ENCODE measurements around the gene CD164. TPM values are rescaled to one million over a fixed set of nuclear protein-coding genes. Genes with fewer than 3 reads are reported as not detected.

CD164 gene
- total and polyA plus RNA-seq, 4 donors: 131 to 300 (median 206) TPM

DNA sequence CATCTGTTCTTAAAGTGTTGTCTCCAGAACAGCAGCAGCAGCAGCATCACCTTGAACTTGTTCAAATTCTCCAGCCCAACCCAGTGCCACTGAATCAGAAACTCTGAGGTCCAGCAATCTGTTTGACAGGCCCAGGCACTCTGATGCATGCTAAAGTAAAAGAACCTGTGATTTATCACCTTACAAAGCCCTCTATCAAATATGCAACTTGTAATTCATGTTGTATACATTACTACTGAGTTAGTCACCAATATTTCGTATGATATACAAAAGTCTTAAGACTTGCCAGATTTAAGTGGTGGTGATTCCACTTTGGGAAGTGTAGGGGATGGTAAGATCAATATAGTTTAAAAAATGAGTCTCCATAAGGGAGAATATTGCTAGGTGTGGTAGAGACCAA is 6.0 kb upstream of the CD164 start:
- no peaks in the 10 kb centered on the region for H3K27me3 ChIP-seq (ENCODE audit: control insufficient read depth in 3 of 3, insufficient read depth in 3 of 3, low read length in 2 of 3)
- H3K4me3 ChIP-seq: no peak overlapping the region
- no peak for ATAC-seq (ENCODE audit: insufficient read depth, low FRiP score)
- TF ChIP-seq, protein P1, sequence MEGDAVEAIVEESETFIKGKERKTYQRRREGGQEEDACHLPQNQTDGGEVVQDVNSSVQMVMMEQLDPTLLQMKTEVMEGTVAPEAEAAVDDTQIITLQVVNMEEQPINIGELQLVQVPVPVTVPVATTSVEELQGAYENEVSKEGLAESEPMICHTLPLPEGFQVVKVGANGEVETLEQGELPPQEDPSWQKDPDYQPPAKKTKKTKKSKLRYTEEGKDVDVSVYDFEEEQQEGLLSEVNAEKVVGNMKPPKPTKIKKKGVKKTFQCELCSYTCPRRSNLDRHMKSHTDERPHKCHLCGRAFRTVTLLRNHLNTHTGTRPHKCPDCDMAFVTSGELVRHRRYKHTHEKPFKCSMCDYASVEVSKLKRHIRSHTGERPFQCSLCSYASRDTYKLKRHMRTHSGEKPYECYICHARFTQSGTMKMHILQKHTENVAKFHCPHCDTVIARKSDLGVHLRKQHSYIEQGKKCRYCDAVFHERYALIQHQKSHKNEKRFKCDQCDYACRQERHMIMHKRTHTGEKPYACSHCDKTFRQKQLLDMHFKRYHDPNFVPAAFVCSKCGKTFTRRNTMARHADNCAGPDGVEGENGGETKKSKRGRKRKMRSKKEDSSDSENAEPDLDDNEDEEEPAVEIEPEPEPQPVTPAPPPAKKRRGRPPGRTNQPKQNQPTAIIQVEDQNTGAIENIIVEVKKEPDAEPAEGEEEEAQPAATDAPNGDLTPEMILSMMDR (IDR thresholded peaks at IDR 0.05; ENCODE audit: control extremely low read depth, extremely low read depth): no peak
- H3K27ac ChIP-seq (ENCODE audit: low read depth in 1 of 2, low read length in 1 of 2): no peak overlapping the region
- DNase-seq: no peak
- H3K36me3 ChIP-seq (ENCODE audit: control insufficient read depth in 4 of 4, insufficient read depth in 4 of 4, low read length in 4 of 4): no peaks in the 10 kb centered on the region
- H3K9me3 ChIP-seq (ENCODE audit: control insufficient read depth in 4 of 4, insufficient read depth in 3 of 4, low read length in 3 of 4): no peaks in the 10 kb centered on the region
- WGBS, 2 donors: 90 to 93% methylated on average over 1 of the region's 1 CpG
- no peak overlapping the region for H3K9ac ChIP-seq (ENCODE audit: insufficient read depth in 1 of 2, low read length in 2 of 2)
- H3K4me1 ChIP-seq (ENCODE audit: control insufficient read depth in 5 of 5, insufficient read depth in 5 of 5, low read length in 5 of 5): peaks cover 0 to 14% (median 6%) of the 10 kb centered on the region in 5 donors

DNA sequence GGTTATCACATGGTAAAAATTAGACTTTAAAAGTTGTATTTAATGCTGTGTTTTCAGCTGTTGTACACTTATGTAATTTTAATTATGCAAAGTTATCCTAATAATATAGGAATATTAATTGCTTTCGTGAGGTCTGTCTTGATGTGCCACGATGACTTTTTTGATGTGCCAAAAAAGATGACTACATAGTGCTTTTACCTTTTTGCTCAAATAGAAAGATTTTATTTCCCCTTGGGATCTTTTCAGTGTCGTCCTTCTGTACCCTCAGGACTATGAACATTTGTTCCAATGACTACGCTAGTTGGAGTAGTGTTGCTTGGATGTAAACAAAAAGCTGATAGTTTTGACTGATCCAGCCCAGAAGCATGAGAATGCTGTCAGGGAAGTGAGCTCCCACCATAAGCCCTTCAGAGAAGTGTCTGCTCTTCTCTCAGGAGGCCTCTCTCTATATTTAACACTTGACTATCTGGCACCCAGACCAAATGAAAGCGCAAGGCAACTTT is 1.2 kb upstream of the CD164 start:
- H3K4me1 ChIP-seq (ENCODE audit: control insufficient read depth in 5 of 5, insufficient read depth in 5 of 5, low read length in 5 of 5): peaks cover 0 to 26% (median 9%) of the 10 kb centered on the region in 5 donors
- WGBS, 2 donors: 9 to 23% methylated on average over 5 of the region's 5 CpGs
- H3K27me3 ChIP-seq (ENCODE audit: control insufficient read depth in 3 of 3, insufficient read depth in 3 of 3, low read length in 2 of 3): no peaks in the 10 kb centered on the region
- peak overlapping the region; percentile 86 to 98 for H3K27ac ChIP-seq (ENCODE audit: low read depth in 1 of 2, low read length in 1 of 2)
- no peak overlapping the region for H3K4me3 ChIP-seq
- no peaks in the 10 kb centered on the region for H3K9me3 ChIP-seq (ENCODE audit: control insufficient read depth in 4 of 4, insufficient read depth in 3 of 4, low read length in 3 of 4)
- H3K36me3 ChIP-seq (ENCODE audit: control insufficient read depth in 4 of 4, insufficient read depth in 4 of 4, low read length in 4 of 4): peaks cover 0 to 6% (median 4%) of the 10 kb centered on the region in 4 donors
- peak in 1 of 3 donors; percentile 35 for DNase-seq
- TF ChIP-seq, protein P1 (IDR thresholded peaks at IDR 0.05; ENCODE audit: control extremely low read depth, extremely low read depth): no peak
- ATAC-seq (ENCODE audit: insufficient read depth, low FRiP score): no peak
- peak overlapping the region in 1 of 2 donors; percentile 99 for H3K9ac ChIP-seq (ENCODE audit: insufficient read depth in 1 of 2, low read length in 2 of 2)

DNA sequence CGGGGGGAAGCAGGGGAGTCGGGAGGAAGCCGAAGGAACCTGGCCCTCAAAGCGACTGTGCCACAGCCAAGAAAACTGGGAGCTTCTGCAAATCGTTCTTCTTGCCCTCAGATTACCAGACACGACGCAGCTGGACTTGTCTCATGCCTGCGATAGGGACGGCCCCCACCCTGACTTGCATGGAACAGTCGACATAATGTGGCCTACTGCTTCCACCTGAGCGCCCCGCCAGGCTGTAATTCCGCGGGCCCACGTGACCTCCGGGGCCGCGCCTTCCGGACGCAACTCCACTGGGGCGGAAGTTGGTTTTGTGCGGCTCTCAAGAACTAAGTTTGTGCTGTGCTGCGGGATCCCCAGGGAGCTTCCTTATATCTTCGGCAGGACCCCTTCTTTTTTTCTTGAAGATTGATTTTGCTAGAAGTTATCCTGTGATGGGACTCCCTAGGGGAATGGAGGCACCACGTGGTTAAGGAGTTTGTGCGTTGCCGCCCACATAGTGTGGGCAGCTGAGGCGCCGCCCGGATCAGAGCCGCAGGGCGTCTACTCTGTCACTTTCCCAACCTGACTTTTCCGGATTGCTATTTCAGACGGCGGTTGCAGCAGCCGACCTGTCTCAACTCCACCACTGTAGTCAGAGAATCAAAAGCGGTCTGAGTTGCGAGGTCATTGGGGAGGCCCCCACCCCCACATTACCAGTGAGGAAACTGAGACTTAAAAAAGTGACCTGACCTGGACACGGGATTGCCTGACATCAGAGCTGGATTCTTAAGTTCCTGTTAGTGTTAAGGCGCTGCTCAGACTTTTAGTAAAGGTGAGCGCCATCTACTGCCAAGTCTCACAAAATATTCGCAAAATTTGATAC is 540 bp upstream of the CD164 start:
- H3K9me3 ChIP-seq (ENCODE audit: control insufficient read depth in 4 of 4, insufficient read depth in 3 of 4, low read length in 3 of 4): no peaks in the 10 kb centered on the region
- peak; percentile 88 for ATAC-seq (ENCODE audit: insufficient read depth, low FRiP score)
- TF ChIP-seq, protein P1 (IDR thresholded peaks at IDR 0.05; ENCODE audit: control extremely low read depth, extremely low read depth): no peak
- peak overlapping the region; percentile 43 for H3K4me3 ChIP-seq
- H3K4me1 ChIP-seq (ENCODE audit: control insufficient read depth in 5 of 5, insufficient read depth in 5 of 5, low read length in 5 of 5): peaks cover 0 to 26% (median 9%) of the 10 kb centered on the region in 5 donors
- peak; percentile 93 to 97 (median 97) for DNase-seq
- peak overlapping the region; percentile 98 to 100 for H3K27ac ChIP-seq (ENCODE audit: low read depth in 1 of 2, low read length in 1 of 2)
- H3K27me3 ChIP-seq (ENCODE audit: control insufficient read depth in 3 of 3, insufficient read depth in 3 of 3, low read length in 2 of 3): no peaks in the 10 kb centered on the region
- 0% methylated on average over 42 of the region's 42 CpGs for WGBS, 2 donors
- H3K36me3 ChIP-seq (ENCODE audit: control insufficient read depth in 4 of 4, insufficient read depth in 4 of 4, low read length in 4 of 4): peaks cover 0 to 9% (median 6%) of the 10 kb centered on the region in 4 donors
- H3K9ac ChIP-seq (ENCODE audit: insufficient read depth in 1 of 2, low read length in 2 of 2): peak overlapping the region; percentile 98 to 99

Measured in lung (tissue), 12 donors.